Upper lobe of left lung (tissue), 4 donors: ENCODE data around the gene RSBN1L.

Experiments used
- EP300 ChIP-seq, 4 donors: sonication (generic); formaldehyde crosslinking; IDR thresholded peaks; one replicate each; pipeline ENCODE4 v1.5.1; 2017; ENCODE audit warnings: antibody characterized with exemption in 4 of 4, control low read depth in 2 of 4
- POLR2A ChIP-seq, 4 donors: fragments of 450-650 bp; IDR thresholded peaks; one replicate each; pipeline ENCODE4 v1.5.1; 2016 to 2017; ENCODE audit warnings: antibody characterized with exemption in 4 of 4, mild to moderate bottlenecking in 2 of 4
- POLR2AphosphoS5 ChIP-seq, 2 donors: sonication (generic); formaldehyde crosslinking; IDR thresholded peaks; one replicate each; pipeline ENCODE4 v1.5.1; 2017; ENCODE audit warnings: antibody characterized with exemption in 2 of 2
- TF ChIP-seq, protein P1 (sequence below), 6 experiments: fragments of 450-650 bp in 4 of 6; fragments of 200-600 bp in 2 of 6; sonication (generic) in 2 of 6; IDR thresholded peaks; one replicate each; pipeline ENCODE4 v1.5.1; 2016 to 2019; ENCODE audit warnings: antibody characterized with exemption in 6 of 6

DNA sequence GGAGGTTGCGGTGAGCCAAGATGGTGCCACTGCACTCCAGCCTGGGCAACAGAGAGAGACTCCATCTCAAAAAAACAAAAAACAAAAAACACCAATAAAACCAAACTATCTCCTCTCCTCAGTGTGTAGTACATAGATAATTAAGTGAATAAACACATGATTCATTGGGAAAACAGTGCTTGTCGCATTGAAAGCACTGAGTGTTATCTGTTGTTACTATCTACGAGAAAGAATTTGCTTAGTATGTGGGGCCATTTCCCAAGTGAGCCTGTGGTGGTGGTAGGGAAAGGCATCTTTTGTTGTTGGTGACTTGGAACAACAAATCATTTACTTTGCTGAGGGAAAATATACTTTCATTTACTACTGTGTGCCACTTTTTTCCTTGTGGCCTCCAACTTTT, 42.6 kb downstream of the RSBN1L start:
- TF ChIP-seq POLR2A (IDR thresholded peaks at IDR 0.05): no peak
- TF ChIP-seq, protein P1, sequence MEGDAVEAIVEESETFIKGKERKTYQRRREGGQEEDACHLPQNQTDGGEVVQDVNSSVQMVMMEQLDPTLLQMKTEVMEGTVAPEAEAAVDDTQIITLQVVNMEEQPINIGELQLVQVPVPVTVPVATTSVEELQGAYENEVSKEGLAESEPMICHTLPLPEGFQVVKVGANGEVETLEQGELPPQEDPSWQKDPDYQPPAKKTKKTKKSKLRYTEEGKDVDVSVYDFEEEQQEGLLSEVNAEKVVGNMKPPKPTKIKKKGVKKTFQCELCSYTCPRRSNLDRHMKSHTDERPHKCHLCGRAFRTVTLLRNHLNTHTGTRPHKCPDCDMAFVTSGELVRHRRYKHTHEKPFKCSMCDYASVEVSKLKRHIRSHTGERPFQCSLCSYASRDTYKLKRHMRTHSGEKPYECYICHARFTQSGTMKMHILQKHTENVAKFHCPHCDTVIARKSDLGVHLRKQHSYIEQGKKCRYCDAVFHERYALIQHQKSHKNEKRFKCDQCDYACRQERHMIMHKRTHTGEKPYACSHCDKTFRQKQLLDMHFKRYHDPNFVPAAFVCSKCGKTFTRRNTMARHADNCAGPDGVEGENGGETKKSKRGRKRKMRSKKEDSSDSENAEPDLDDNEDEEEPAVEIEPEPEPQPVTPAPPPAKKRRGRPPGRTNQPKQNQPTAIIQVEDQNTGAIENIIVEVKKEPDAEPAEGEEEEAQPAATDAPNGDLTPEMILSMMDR (IDR thresholded peaks at IDR 0.05): no peak
- no peak for TF ChIP-seq POLR2AphosphoS5 (IDR thresholded peaks at IDR 0.05)
- TF ChIP-seq EP300 (IDR thresholded peaks at IDR 0.05): no peak
